SHP77 treated with DMSO at 0.1 percent for 48 hours (cell line): ENCODE measurements around the gene SMC6.

Experiments
- DNase-seq: peaks from one replicate; lab custom pipeline; 2025; lab: John Stamatoyannopoulos, UW

SMC6 gene

GRCh38 chr2:17710547-17711248 lies 42.9 kb downstream of the SMC6 start:
- DNase-seq, result no peak

- DNase-seq, result no peak
Observed at GRCh38 chr2:17709897-17710296, 43.7 kb downstream of the SMC6 start.

- DNase-seq, result no peak
Observed at GRCh38 chr2:17708501-17708900, 45.1 kb downstream of the SMC6 start.

- no peak for DNase-seq
Observed at GRCh38 chr2:17706845-17707244, 46.8 kb downstream of the SMC6 start.

GRCh38 chr2:17690776-17691175 lies 62.8 kb downstream of the SMC6 start:
- no peak for DNase-seq

- DNase-seq, result no peak
Observed at GRCh38 chr2:17689010-17689409, 64.6 kb downstream of the SMC6 start.

GRCh38 chr2:17688600-17688999 lies 65.0 kb downstream of the SMC6 start:
- no peak for DNase-seq

- no peak for DNase-seq
Observed at GRCh38 chr2:17683981-17684380, 69.6 kb downstream of the SMC6 start.

- DNase-seq, result no peak
Observed at GRCh38 chr2:17682098-17682857, 71.3 kb downstream of the SMC6 start.

- no peak for DNase-seq
Observed at GRCh38 chr2:17680119-17680518, 73.5 kb downstream of the SMC6 start.

- DNase-seq, result no peak
Observed at GRCh38 chr2:17674817-17675216, 78.8 kb downstream of the SMC6 start.

- no peak for DNase-seq
Observed at GRCh38 chr2:17672583-17673317, 80.9 kb downstream of the SMC6 start.

- no peak for DNase-seq
Observed at GRCh38 chr2:17667898-17668297, 85.7 kb downstream of the SMC6 start.

- DNase-seq, result no peak
Observed at GRCh38 chr2:17664534-17664933, 89.1 kb downstream of the SMC6 start.

GRCh38 chr2:17662723-17663122 lies 90.9 kb downstream of the SMC6 start:
- DNase-seq, result no peak

- DNase-seq, result no peak
Observed at GRCh38 chr2:17661460-17661859, 92.2 kb downstream of the SMC6 start.

- DNase-seq, result no peak
Observed at GRCh38 chr2:17660219-17660618, 93.4 kb downstream of the SMC6 start.

- no peak for DNase-seq
Observed at GRCh38 chr2:17658251-17658843, 95.3 kb downstream of the SMC6 start.

- no peak for DNase-seq
Observed at GRCh38 chr2:17657759-17658158, 95.9 kb downstream of the SMC6 start.

GRCh38 chr2:17652681-17653394 lies 100.8 kb downstream of the SMC6 start:
- no peak for DNase-seq

GRCh38 chr2:17649026-17649425 lies 104.6 kb downstream of the SMC6 start:
- no peak for DNase-seq

GRCh38 chr2:17648581-17648980 lies 105.0 kb downstream of the SMC6 start:
- no peak for DNase-seq
